GM18505 (cell line): ENCODE data around the gene ACSS3.
"Not testable (repeated sequence)": the region's sequence is repeated elsewhere in the genome, so short reads cannot be mapped to it uniquely, and the experiment has no call there.

Experiments used
- ATAC-seq: cut with Tn5 transposase; IDR thresholded peaks from one replicate; pipeline ENCODE4 v1.9.1; 2021; ENCODE audit not compliant: unreplicated experiment
- POLR2A ChIP-seq: IDR thresholded peaks from 4 replicates; pipeline ENCODE4 v1.6.1; 2011; ENCODE audit warnings: borderline replicate concordance; ENCODE audit not compliant: insufficient read depth, insufficient read length; ENCODE audit errors: extremely low read depth

The ACSS3 gene

GRCh38 chr12:81207664-81208063, 129.8 kb downstream of the ACSS3 start:
- no peak for ATAC-seq

GRCh38 chr12:81208187-81208911, 130.5 kb downstream of the ACSS3 start:
- no peak for TF ChIP-seq POLR2A
- no peak for ATAC-seq

More at GRCh38 chr12:81207664-81208063, 129.8 kb downstream of the ACSS3 start:
- no peak for TF ChIP-seq POLR2A

- no peak for ATAC-seq
- no peak for TF ChIP-seq POLR2A
Observed at GRCh38 chr12:81209012-81209411, 131.1 kb downstream of the ACSS3 start.

- not testable (repeated sequence) for ATAC-seq
Observed at GRCh38 chr12:81209772-81210225, 131.9 kb downstream of the ACSS3 start.

GRCh38 chr12:81211306-81211705, 133.4 kb downstream of the ACSS3 start:
- TF ChIP-seq POLR2A, result no peak
- ATAC-seq, result no peak

- ATAC-seq, result no peak
- TF ChIP-seq POLR2A, result no peak
Observed at GRCh38 chr12:81212996-81213696, 135.3 kb downstream of the ACSS3 start.

GRCh38 chr12:81216739-81217138, 138.9 kb downstream of the ACSS3 start:
- TF ChIP-seq POLR2A, result no peak
- ATAC-seq, result no peak

GRCh38 chr12:81221681-81222080, 143.8 kb downstream of the ACSS3 start:
- TF ChIP-seq POLR2A, result no peak
- no peak for ATAC-seq

- no peak for ATAC-seq
- TF ChIP-seq POLR2A, result no peak
Observed at GRCh38 chr12:81222846-81223592, 145.1 kb downstream of the ACSS3 start.

GRCh38 chr12:81224626-81225025, 146.7 kb downstream of the ACSS3 start:
- no peak for ATAC-seq
- TF ChIP-seq POLR2A, result no peak

GRCh38 chr12:81229759-81230158, 151.9 kb downstream of the ACSS3 start:
- TF ChIP-seq POLR2A, result no peak
- no peak for ATAC-seq

- no peak for ATAC-seq
- TF ChIP-seq POLR2A, result no peak
Observed at GRCh38 chr12:81231574-81232368, 153.9 kb downstream of the ACSS3 start.

GRCh38 chr12:81245458-81245857, 167.6 kb downstream of the ACSS3 start:
- no peak for TF ChIP-seq POLR2A
- no peak for ATAC-seq

- no peak for ATAC-seq
- TF ChIP-seq POLR2A, result no peak
Observed at GRCh38 chr12:81245907-81246570, 168.2 kb downstream of the ACSS3 start.
